ENCODE measurements around the gene NOS3. TPM values are rescaled to one million over a fixed set of nuclear protein-coding genes. Genes with fewer than 3 reads are reported as not detected.

NOS3 gene
- total and polyA plus RNA-seq, 9 of the 15 experiments (the other 6 are each of a cell fraction or from before 2014, with no cell fraction given) = 1.1 to 121 (median 23.6) TPM

- TF ChIP-seq ZNF140 (CRISPR knock-in tag; IDR thresholded peaks at IDR 0.05) (no peak), KAT2B (IDR thresholded peaks at IDR 0.05; ENCODE audit: low read depth, low read length) (no peak), POLR2A (conservative IDR thresholded peaks at IDR 0.05) (no peak), ZSCAN32 (CRISPR knock-in tag; IDR thresholded peaks at IDR 0.05) (no peak), CBX5 (IDR thresholded peaks at IDR 0.05; ENCODE audit: borderline replicate concordance, low read depth) (no peak), ZBTB1 (CRISPR knock-in tag; IDR thresholded peaks at IDR 0.05; ENCODE audit: borderline replicate concordance, low read depth) (no peak), ZBTB49 (CRISPR knock-in tag; IDR thresholded peaks at IDR 0.05; ENCODE audit: borderline replicate concordance) (no peak), SRSF1 (IDR thresholded peaks at IDR 0.05; ENCODE audit: low read depth, low read length) (no peak), MIER1 (IDR thresholded peaks at IDR 0.05; ENCODE audit: low read depth) (peak; percentile 99), SMAD1 (IDR thresholded peaks at IDR 0.05; ENCODE audit: low read depth, low read length, partially characterized antibody) (no peak), ZC3H4 (CRISPR knock-in tag; IDR thresholded peaks at IDR 0.05; ENCODE audit: borderline replicate concordance) (no peak), CHD1 (IDR thresholded peaks at IDR 0.05; ENCODE audit: low read length) (no peak), PRPF4 (IDR thresholded peaks at IDR 0.05; ENCODE audit: insufficient read depth, low read depth, low read length, poor library complexity, severe bottlenecking) (no peak), BCLAF1 (IDR thresholded peaks at IDR 0.05; ENCODE audit: borderline replicate concordance in 1 of 2, control insufficient read depth in 1 of 2, low read depth in 2 of 2, low read length in 1 of 2) (no peak), ZNF324 (CRISPR knock-in tag; IDR thresholded peaks at IDR 0.05) (no peak), ZNF175 (CRISPR knock-in tag; IDR thresholded peaks at IDR 0.05; ENCODE audit: low read depth) (no peak; the same call in 1 of the 2 replicates), RBFOX2 (IDR thresholded peaks at IDR 0.05; ENCODE audit: low read depth, low read length) (no peak), MNT (conservative IDR thresholded peaks at IDR 0.05) (no peak), SAFB2 (IDR thresholded peaks at IDR 0.05; ENCODE audit: borderline replicate concordance, low read depth, low read length, severe bottlenecking) (no peak)
- TF ChIP-seq, protein P1, sequence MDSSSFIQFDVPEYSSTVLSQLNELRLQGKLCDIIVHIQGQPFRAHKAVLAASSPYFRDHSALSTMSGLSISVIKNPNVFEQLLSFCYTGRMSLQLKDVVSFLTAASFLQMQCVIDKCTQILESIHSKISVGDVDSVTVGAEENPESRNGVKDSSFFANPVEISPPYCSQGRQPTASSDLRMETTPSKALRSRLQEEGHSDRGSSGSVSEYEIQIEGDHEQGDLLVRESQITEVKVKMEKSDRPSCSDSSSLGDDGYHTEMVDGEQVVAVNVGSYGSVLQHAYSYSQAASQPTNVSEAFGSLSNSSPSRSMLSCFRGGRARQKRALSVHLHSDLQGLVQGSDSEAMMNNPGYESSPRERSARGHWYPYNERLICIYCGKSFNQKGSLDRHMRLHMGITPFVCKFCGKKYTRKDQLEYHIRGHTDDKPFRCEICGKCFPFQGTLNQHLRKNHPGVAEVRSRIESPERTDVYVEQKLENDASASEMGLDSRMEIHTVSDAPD (CRISPR knock-in tag; IDR thresholded peaks at IDR 0.05) = no peak
These were observed 6.9 kb upstream of the NOS3 start (continued) for GRCh38 chr7:150983893-150984368.

Data from K562 (cell line).